ENCODE measurements around the gene LMCD1. TPM values are rescaled to one million over a fixed set of nuclear protein-coding genes. Genes with fewer than 3 reads are reported as not detected.
A peak's percentile ranks its signal among the peaks of the same experiment; 100 is the strongest.

The LMCD1 gene
- total and polyA plus RNA-seq, 2 donors (not counting 1 experiment from before 2014, with no cell fraction given) = 60.1 to 137 TPM

DNA sequence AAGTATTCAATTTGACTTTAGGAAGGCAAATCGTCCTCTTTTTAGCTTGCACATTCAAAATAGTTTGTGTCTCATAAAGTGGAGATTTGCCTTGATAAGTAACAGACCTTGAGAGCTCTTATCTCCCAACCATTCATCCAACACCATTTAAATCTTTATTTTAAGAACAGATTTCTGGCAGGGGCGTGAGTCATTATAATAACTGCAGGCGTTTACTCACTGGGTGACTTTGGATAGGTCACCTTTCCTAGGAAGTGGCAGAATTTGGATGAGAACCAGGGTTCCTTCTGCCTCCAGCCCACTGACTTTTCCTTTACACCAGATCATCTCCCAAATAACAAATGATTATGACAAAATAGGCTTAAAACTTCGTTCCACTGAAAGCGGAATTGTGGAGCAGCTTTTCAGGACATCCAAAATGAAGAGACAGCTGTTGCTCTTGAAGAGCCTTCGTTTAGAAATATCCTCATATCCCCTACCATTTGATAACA is 5.0 kb downstream of the LMCD1 start:
- no peaks in the 10 kb centered on the region for H3K27me3 ChIP-seq (ENCODE audit: control insufficient read depth, insufficient read depth, low read length)
- H3K4me2 ChIP-seq (ENCODE audit: extremely low read depth, insufficient read depth, low read length) = peak overlapping the region; percentile 67
- H3K9ac ChIP-seq (ENCODE audit: insufficient read depth, low read length) = no peak overlapping the region
- no peaks in the 10 kb centered on the region for H3K36me3 ChIP-seq (ENCODE audit: control insufficient read depth, insufficient read depth, low read length)
- H3K4me1 ChIP-seq (ENCODE audit: control insufficient read depth, extremely low read depth, insufficient read depth, low read length) = peaks cover 37% of the 10 kb centered on the region
- H2AFZ ChIP-seq (ENCODE audit: low read length) = no peak overlapping the region
- H3K4me3 ChIP-seq (replicated peaks in 1 of 4; ENCODE audit: control extremely low read depth in 1 of 4, insufficient read depth in 1 of 4, low read depth in 3 of 4, low read length in 4 of 4) = peak overlapping the region in 1 of 4 experiments; percentile 21
- DNase-seq (ENCODE audit: low read depth in 2 of 2) = peak; percentile 60 to 88
- H3K9me3 ChIP-seq (ENCODE audit: control insufficient read depth, insufficient read depth, low read depth, low read length) = no peaks in the 10 kb centered on the region
- H3K27ac ChIP-seq (ENCODE audit: insufficient read depth, low read length) = peak overlapping the region; percentile 60
- H3K79me2 ChIP-seq (ENCODE audit: control insufficient read depth, insufficient read depth, low read length) = no peaks in the 10 kb centered on the region
- H4K20me1 ChIP-seq (ENCODE audit: control insufficient read depth, extremely low read depth, insufficient read depth, low read length) = no peaks in the 10 kb centered on the region
- no peak for TF ChIP-seq EZH2 (IDR thresholded peaks at IDR 0.05; ENCODE audit: low read length, missing control alignments)
- TF ChIP-seq, protein P1, sequence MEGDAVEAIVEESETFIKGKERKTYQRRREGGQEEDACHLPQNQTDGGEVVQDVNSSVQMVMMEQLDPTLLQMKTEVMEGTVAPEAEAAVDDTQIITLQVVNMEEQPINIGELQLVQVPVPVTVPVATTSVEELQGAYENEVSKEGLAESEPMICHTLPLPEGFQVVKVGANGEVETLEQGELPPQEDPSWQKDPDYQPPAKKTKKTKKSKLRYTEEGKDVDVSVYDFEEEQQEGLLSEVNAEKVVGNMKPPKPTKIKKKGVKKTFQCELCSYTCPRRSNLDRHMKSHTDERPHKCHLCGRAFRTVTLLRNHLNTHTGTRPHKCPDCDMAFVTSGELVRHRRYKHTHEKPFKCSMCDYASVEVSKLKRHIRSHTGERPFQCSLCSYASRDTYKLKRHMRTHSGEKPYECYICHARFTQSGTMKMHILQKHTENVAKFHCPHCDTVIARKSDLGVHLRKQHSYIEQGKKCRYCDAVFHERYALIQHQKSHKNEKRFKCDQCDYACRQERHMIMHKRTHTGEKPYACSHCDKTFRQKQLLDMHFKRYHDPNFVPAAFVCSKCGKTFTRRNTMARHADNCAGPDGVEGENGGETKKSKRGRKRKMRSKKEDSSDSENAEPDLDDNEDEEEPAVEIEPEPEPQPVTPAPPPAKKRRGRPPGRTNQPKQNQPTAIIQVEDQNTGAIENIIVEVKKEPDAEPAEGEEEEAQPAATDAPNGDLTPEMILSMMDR (conservative IDR thresholded peaks at IDR 0.05 in 1 of 2, IDR thresholded peaks at IDR 0.05 in 1 of 2; ENCODE audit: low read depth in 1 of 2, low read length in 2 of 2) = no peak

DNA sequence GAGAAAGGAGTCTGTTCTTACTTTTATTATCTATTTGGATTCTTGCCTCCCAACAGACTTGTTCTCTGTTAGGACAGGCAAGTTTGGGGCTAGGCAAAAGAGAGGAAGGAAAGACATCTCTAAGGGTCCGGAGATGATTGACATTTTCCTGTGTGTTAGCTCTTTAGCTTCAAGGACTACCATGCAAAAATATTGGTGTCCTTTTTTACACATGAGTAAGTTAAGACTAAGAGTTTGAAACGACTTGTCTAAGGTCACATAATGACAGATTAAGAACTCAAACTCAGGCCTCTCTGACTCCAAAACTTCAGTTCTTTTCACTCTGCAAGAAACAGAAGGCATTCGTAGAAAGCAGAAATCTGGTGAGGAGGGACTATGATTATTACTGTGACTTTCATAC is 5.9 kb downstream of the LMCD1 start:
- Histone ChIP-seq H3K9ac (ENCODE audit: insufficient read depth, low read length) (no peak overlapping the region), H3K4me2 (ENCODE audit: extremely low read depth, insufficient read depth, low read length) (no peak overlapping the region), H3K79me2 (ENCODE audit: control insufficient read depth, insufficient read depth, low read length) (no peaks in the 10 kb centered on the region), H3K27me3 (ENCODE audit: control insufficient read depth, insufficient read depth, low read length) (no peaks in the 10 kb centered on the region), H4K20me1 (ENCODE audit: control insufficient read depth, extremely low read depth, insufficient read depth, low read length) (no peaks in the 10 kb centered on the region), H3K27ac (ENCODE audit: insufficient read depth, low read length) (no peak overlapping the region), H2AFZ (ENCODE audit: low read length) (no peak overlapping the region), H3K4me1 (ENCODE audit: control insufficient read depth, extremely low read depth, insufficient read depth, low read length) (peaks cover 37% of the 10 kb centered on the region), H3K4me3 (replicated peaks in 1 of 4; ENCODE audit: control extremely low read depth in 1 of 4, insufficient read depth in 1 of 4, low read depth in 3 of 4, low read length in 4 of 4) (no peak overlapping the region), H3K36me3 (ENCODE audit: control insufficient read depth, insufficient read depth, low read length) (no peaks in the 10 kb centered on the region), H3K9me3 (ENCODE audit: control insufficient read depth, insufficient read depth, low read depth, low read length) (no peaks in the 10 kb centered on the region)
- no peak for TF ChIP-seq EZH2 (IDR thresholded peaks at IDR 0.05; ENCODE audit: low read length, missing control alignments)
- TF ChIP-seq, protein P1 (conservative IDR thresholded peaks at IDR 0.05 in 1 of 2, IDR thresholded peaks at IDR 0.05 in 1 of 2; ENCODE audit: low read depth in 1 of 2, low read length in 2 of 2) = no peak
- DNase-seq (ENCODE audit: low read depth in 2 of 2) = no peak

DNA sequence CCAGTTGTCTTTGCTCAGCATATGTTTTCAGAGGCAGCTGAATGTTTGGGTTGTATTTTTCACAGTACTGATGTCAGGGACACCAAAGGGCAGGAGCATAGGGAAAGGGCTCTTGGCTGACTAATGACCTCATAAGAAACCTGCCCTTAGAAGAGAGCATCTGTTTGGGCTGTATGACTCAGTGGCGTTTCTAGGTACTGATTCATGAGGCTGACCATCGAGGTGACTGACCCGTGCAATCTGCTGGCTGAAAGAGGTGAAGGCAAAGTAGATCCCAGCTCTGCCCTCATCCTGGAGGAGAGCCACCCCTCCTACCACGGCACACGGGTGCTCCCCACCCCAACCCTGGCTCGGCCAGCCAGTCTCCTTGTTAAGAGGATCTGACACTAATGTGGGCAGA is 8.3 kb downstream of the LMCD1 start:
- H3K27me3 ChIP-seq (ENCODE audit: control insufficient read depth, insufficient read depth, low read length) = no peaks in the 10 kb centered on the region
- no peaks in the 10 kb centered on the region for H3K36me3 ChIP-seq (ENCODE audit: control insufficient read depth, insufficient read depth, low read length)
- no peak overlapping the region for H3K4me3 ChIP-seq (replicated peaks in 1 of 4; ENCODE audit: control extremely low read depth in 1 of 4, insufficient read depth in 1 of 4, low read depth in 3 of 4, low read length in 4 of 4)
- peak overlapping the region; percentile 66 for H3K27ac ChIP-seq (ENCODE audit: insufficient read depth, low read length)
- H3K79me2 ChIP-seq (ENCODE audit: control insufficient read depth, insufficient read depth, low read length) = no peaks in the 10 kb centered on the region
- H4K20me1 ChIP-seq (ENCODE audit: control insufficient read depth, extremely low read depth, insufficient read depth, low read length) = no peaks in the 10 kb centered on the region
- peak; percentile 91 to 96 for DNase-seq (ENCODE audit: low read depth in 2 of 2)
- no peaks in the 10 kb centered on the region for H3K9me3 ChIP-seq (ENCODE audit: control insufficient read depth, insufficient read depth, low read depth, low read length)
- no peak for TF ChIP-seq EZH2 (IDR thresholded peaks at IDR 0.05; ENCODE audit: low read length, missing control alignments)
- TF ChIP-seq, protein P1 (conservative IDR thresholded peaks at IDR 0.05 in 1 of 2, IDR thresholded peaks at IDR 0.05 in 1 of 2; ENCODE audit: low read depth in 1 of 2, low read length in 2 of 2) = no peak
- H3K9ac ChIP-seq (ENCODE audit: insufficient read depth, low read length) = no peak overlapping the region
- no peak overlapping the region for H2AFZ ChIP-seq (ENCODE audit: low read length)
- peak overlapping the region; percentile 72 for H3K4me2 ChIP-seq (ENCODE audit: extremely low read depth, insufficient read depth, low read length)
- H3K4me1 ChIP-seq (ENCODE audit: control insufficient read depth, extremely low read depth, insufficient read depth, low read length) = peaks cover 29% of the 10 kb centered on the region
